GM18526 (cell line): ENCODE data around the gene LRIG1.

Experiments
- POLR2A ChIP-seq: IDR thresholded peaks from 3 replicates; pipeline ENCODE4 v1.6.1; 2011; ENCODE audit not compliant: insufficient read length; ENCODE audit errors: extremely low read depth

LRIG1 gene

GRCh38 chr3:66404903-66405700, 95.7 kb downstream of the LRIG1 start:
- no peak for TF ChIP-seq POLR2A

DNA sequence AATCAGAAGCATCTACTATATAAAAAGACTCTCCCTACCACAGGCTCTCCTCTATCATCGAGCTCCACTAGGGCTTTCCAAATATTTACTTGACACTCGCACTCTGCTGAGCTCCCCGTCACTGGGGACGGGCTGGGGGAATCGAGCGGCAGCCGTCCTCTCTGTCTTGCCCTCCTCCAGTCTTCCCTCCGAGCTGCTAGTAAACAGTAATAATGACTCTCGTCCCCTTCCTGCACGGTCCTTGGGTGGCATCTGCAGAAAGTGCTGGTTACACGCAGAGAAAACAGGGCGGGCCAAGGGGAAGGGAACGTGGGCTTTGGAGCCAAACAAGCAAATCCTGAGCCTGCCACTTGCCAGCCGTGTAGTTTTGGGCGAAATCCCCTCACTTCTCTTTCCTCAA, 96.6 kb downstream of the LRIG1 start:
- TF ChIP-seq POLR2A: no peak

DNA sequence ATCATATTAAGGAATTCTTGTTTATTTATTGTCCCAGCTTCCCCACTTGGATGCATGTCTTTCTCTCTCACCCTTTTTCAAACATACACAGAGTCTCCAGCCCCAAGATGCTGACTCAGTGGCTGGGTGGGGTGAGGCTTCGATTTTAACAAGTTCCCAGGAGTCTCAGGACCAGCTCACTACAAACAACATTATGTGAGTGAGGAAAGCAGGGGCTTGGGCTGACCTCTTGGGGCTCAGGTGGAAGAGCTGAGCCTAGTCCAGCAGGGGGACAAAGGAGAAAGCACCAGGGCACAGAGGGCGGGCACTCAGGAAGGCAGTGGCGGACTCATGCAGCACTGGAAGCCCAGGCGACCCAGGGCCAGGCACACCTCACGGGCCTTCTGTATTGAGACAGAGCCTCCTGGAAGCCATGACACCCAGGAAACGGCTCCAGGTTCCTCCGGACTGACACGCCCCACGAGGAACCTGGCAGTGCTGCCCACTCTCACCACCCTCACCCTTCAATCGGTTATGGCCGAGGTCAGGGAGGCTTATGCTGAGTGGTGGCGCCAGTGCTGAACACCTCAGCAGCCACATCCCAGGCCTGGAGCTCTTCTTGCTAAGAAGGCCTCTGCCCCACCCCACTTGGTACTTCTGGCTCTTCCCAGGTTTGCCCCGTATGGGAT, 97.4 kb downstream of the LRIG1 start:
- no peak for TF ChIP-seq POLR2A

- TF ChIP-seq POLR2A: no peak
These were observed 98.1 kb downstream of the LRIG1 start for GRCh38 chr3:66402596-66403290.

- no peak for TF ChIP-seq POLR2A
These were observed 98.9 kb downstream of the LRIG1 start for GRCh38 chr3:66401675-66402491.

GRCh38 chr3:66401157-66401550, 99.7 kb downstream of the LRIG1 start:
- TF ChIP-seq POLR2A: no peak

GRCh38 chr3:66400411-66401156, 100.2 kb downstream of the LRIG1 start:
- no peak for TF ChIP-seq POLR2A

DNA sequence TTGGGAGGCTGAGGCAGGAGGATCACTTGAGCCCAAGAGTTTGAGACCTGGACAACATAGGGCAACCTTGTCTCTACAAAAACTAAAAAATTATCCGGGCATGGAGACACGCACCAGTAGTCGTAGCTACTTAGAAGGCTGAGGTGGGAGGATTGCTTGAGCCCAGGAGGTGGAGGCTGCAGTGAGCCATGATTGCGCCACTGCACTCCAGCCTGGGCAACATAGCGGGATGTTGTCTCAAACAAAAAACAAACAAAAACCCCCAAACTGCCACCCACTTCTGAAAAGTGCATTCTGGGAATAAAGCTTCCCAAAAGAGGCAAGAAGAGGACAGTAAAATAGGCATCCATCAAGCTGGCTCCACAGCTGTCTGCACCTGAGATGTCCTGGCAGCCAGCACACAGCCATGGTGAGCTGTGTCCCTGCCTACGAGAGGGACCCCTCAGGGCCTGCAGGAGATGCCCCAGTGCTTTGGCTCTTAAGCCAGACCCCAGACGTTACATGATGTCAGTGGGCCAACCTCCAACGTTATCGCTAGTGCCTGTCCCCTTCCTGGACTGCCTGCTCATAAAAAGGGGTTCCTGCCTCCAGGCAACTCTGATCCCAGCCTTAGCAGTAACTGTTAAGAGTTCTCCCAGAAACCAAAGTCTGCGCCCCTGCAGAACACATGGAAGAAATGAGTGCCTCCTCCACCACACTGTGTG, 101.1 kb downstream of the LRIG1 start:
- no peak for TF ChIP-seq POLR2A

- no peak for TF ChIP-seq POLR2A
These were observed 102.4 kb downstream of the LRIG1 start for GRCh38 chr3:66398228-66399025.

- no peak for TF ChIP-seq POLR2A
These were observed 103.1 kb downstream of the LRIG1 start for GRCh38 chr3:66397745-66398144.

- no peak for TF ChIP-seq POLR2A
These were observed 103.9 kb downstream of the LRIG1 start for GRCh38 chr3:66396888-66397287.

DNA sequence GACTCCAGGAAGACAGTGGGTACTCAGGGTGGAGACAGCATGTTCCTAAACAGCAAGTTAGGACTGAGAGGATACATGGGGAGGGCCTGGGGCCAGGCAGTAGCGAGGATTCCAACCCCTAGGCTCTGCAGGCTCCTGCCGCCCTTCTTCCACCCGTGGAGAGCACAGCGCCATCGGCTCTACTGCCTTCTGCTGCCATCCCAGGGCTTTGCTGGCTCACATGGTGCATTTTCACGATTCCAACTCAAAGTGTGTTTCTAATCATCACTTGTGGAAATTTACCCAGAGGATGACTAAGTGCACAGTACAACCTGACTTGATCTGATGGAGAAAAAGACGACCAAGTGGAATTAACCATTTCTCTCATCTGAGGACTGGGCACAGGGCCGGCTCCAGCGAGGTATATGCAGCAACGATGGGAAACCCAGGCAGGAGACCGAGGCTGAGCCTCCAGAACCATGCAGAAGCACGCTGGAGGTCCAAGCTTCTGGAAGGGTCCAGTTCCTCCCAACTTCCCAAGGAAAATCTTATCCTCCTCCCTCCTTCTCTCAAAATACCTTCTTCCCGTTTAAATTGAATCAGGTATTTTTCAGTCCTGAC, 104.6 kb downstream of the LRIG1 start:
- no peak for TF ChIP-seq POLR2A

DNA sequence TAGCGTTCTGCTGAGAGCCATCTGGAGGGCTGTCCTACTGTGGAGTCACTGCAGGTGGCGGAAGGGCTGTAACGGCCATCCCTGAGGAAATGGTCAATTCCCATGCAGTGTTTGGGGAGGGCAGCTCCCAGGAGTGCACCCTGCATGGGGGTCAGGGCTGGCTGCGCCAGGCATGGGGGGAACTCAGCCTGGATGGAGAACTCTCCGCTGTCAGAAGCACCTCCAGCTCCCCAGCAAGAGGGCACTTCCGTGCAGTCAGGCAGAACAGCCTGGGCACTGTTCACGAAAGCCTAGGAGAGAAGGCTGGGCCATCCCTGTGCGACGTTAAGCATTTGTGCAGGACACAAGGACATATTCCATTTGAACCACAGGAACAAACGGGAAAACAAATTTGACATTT, 105.2 kb downstream of the LRIG1 start:
- TF ChIP-seq POLR2A: no peak
